Measurements from ENCODE around the gene NOP53.

Gene NOP53

GRCh38 chr19:47754206-47755064 is 9.1 kb downstream of the NOP53 start:
- no peak overlapping the region for H3K27ac ChIP-seq (ENCODE audit: low read length)
- no peaks in the 10 kb centered on the region for H4K20me1 ChIP-seq (ENCODE audit: insufficient read depth, low read length)
- 0 out of 2 replicates have a peak, but pooled peaks cover 2% of the 10 kb centered on the region for H3K36me3 ChIP-seq (replicated peaks; ENCODE audit: insufficient read depth, low read length)
- H2AFZ ChIP-seq (ENCODE audit: low read length): no peak overlapping the region
- no peaks in the 10 kb centered on the region for H3K9me3 ChIP-seq (replicated peaks; ENCODE audit: insufficient read depth, low read length)
- no peaks in the 10 kb centered on the region for H3K4me1 ChIP-seq (ENCODE audit: low read length)
- H3K9me2 ChIP-seq (replicated peaks; ENCODE audit: insufficient read depth, low read length): no peaks in the 10 kb centered on the region
- H3F3A ChIP-seq (ENCODE audit: insufficient read depth, low read length): no peaks in the 10 kb centered on the region
- no peak overlapping the region for H3K9ac ChIP-seq (ENCODE audit: low read length)
- peaks cover 11% of the 10 kb centered on the region for H3K79me2 ChIP-seq (ENCODE audit: low read length)
- H3K4me2 ChIP-seq (ENCODE audit: low read depth, low read length): no peak overlapping the region
- TF ChIP-seq EZH2phosphoT487 (IDR thresholded peaks at IDR 0.05; ENCODE audit: low read length) (no peak), EZH2 (optimal IDR thresholded peaks at IDR 0.05; ENCODE audit: low read depth, low read length) (no peak), CTCF (IDR thresholded peaks at IDR 0.05; ENCODE audit: low read length) (no peak)
- no peak overlapping the region for H3K4me3 ChIP-seq (ENCODE audit: low read length)
- no peak for DNase-seq
- no peaks in the 10 kb centered on the region for H3K27me3 ChIP-seq (replicated peaks; ENCODE audit: insufficient read depth, low read length)

- TF ChIP-seq EZH2phosphoT487 (IDR thresholded peaks at IDR 0.05; ENCODE audit: low read length) (no peak), EZH2 (optimal IDR thresholded peaks at IDR 0.05; ENCODE audit: low read depth, low read length) (no peak), CTCF (IDR thresholded peaks at IDR 0.05; ENCODE audit: low read length) (no peak)
- Histone ChIP-seq H3K9me2 (replicated peaks; ENCODE audit: insufficient read depth, low read length) (no peaks in the 10 kb centered on the region), H3K79me2 (ENCODE audit: low read length) (peaks cover 3% of the 10 kb centered on the region), H3K4me1 (ENCODE audit: low read length) (no peaks in the 10 kb centered on the region), H3K36me3 (replicated peaks; ENCODE audit: insufficient read depth, low read length) (0 out of 2 replicates have a peak, but pooled peaks cover 2% of the 10 kb centered on the region), H2AFZ (ENCODE audit: low read length) (no peak overlapping the region), H3F3A (ENCODE audit: insufficient read depth, low read length) (no peaks in the 10 kb centered on the region), H3K9me3 (replicated peaks; ENCODE audit: insufficient read depth, low read length) (no peaks in the 10 kb centered on the region), H3K27ac (ENCODE audit: low read length) (no peak overlapping the region), H3K9ac (ENCODE audit: low read length) (no peak overlapping the region), H3K4me3 (ENCODE audit: low read length) (no peak overlapping the region), H3K4me2 (ENCODE audit: low read depth, low read length) (no peak overlapping the region), H3K27me3 (replicated peaks; ENCODE audit: insufficient read depth, low read length) (no peaks in the 10 kb centered on the region), H4K20me1 (ENCODE audit: insufficient read depth, low read length) (no peaks in the 10 kb centered on the region)
- DNase-seq: no peak
Measured at GRCh38 chr19:47755065-47755761, 9.9 kb downstream of the NOP53 start.

- Histone ChIP-seq H3K9ac (ENCODE audit: low read length) (no peak overlapping the region), H2AFZ (ENCODE audit: low read length) (no peak overlapping the region), H3K4me1 (ENCODE audit: low read length) (no peaks in the 10 kb centered on the region), H3K4me3 (ENCODE audit: low read length) (no peak overlapping the region), H3F3A (ENCODE audit: insufficient read depth, low read length) (no peaks in the 10 kb centered on the region), H3K9me2 (replicated peaks; ENCODE audit: insufficient read depth, low read length) (no peaks in the 10 kb centered on the region), H3K36me3 (replicated peaks; ENCODE audit: insufficient read depth, low read length) (0 out of 2 replicates have a peak, but pooled peaks cover 2% of the 10 kb centered on the region), H4K20me1 (ENCODE audit: insufficient read depth, low read length) (no peaks in the 10 kb centered on the region), H3K9me3 (replicated peaks; ENCODE audit: insufficient read depth, low read length) (no peaks in the 10 kb centered on the region), H3K27ac (ENCODE audit: low read length) (no peak overlapping the region), H3K4me2 (ENCODE audit: low read depth, low read length) (no peak overlapping the region), H3K27me3 (replicated peaks; ENCODE audit: insufficient read depth, low read length) (no peaks in the 10 kb centered on the region), H3K79me2 (ENCODE audit: low read length) (no peaks in the 10 kb centered on the region)
- no peak for DNase-seq
- no peak for TF ChIP-seq EZH2 (optimal IDR thresholded peaks at IDR 0.05; ENCODE audit: low read depth, low read length)
- no peak for TF ChIP-seq CTCF (IDR thresholded peaks at IDR 0.05; ENCODE audit: low read length)
- no peak for TF ChIP-seq EZH2phosphoT487 (IDR thresholded peaks at IDR 0.05; ENCODE audit: low read length)
Measured at GRCh38 chr19:47755762-47756626, 10.6 kb downstream of the NOP53 start.
